Measurements from ENCODE around the gene IFT74.

DNA sequence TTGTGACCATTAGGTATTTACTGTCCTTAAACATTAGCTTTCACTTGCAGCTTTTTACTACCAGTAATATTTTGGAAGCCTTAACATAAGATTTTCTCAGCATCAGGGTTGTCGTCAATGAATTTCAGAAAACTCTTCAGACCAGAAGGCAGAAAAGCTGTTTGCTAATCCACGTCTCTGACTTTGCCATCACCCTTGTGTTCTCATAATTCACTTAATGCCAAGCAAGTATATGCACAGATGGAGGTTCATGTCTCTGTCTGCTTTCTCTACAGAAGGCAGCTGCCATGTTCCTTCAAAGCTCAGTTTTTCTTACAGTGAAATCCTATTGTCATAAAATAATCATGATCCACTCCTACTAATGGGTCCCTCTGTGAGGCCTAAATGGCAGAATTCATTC, 87.0 kb downstream of the IFT74 start:
- TF ChIP-seq RAD21 (CRISPR knock-in tag; conservative IDR thresholded peaks at IDR 0.05 in 1 of 2, IDR thresholded peaks at IDR 0.05 in 1 of 2) (no peak), GABPB2 (CRISPR knock-in tag; conservative IDR thresholded peaks at IDR 0.05) (no peak), ZNF75A (CRISPR knock-in tag; IDR thresholded peaks at IDR 0.05) (no peak)
